H9 (cell line): Measurements from ENCODE around the gene SLC2A8. TPM values are rescaled to one million over a fixed set of nuclear protein-coding genes. Genes with fewer than 3 reads are reported as not detected.

Experiments used
- DNase-seq: peaks from one replicate; pipeline ENCODE4 v3.0.0-alpha.2; 2017
- H2AFZ ChIP-seq: one replicate; pipeline ENCODE4 v1.6.1; 2013; ENCODE audit warnings: mild to moderate bottlenecking, low read length, control low read depth, moderate library complexity
- H2AK5ac ChIP-seq: 2 replicates; pipeline ENCODE4 v1.6.1; 2013; ENCODE audit warnings: low read length, control low read depth, mixed read lengths; ENCODE audit not compliant: insufficient read length
- H2BK120ac ChIP-seq: one replicate; pipeline ENCODE4 v1.6.1; 2013; ENCODE audit warnings: low read depth, mild to moderate bottlenecking, low read length, control low read depth, inconsistent platforms; ENCODE audit not compliant: poor library complexity, severe bottlenecking
- H2BK12ac ChIP-seq: 2 replicates; pipeline ENCODE4 v1.6.1; 2013; ENCODE audit warnings: low read length, control low read depth, mixed read lengths, low read depth; ENCODE audit not compliant: insufficient read length
- H2BK15ac ChIP-seq: 2 replicates; pipeline ENCODE4 v1.6.1; 2013; ENCODE audit warnings: low read depth, low read length, control low read depth
- H2BK20ac ChIP-seq: one replicate; pipeline ENCODE4 v1.6.1; 2013; ENCODE audit warnings: low read depth, mild to moderate bottlenecking, low read length, control low read depth, inconsistent platforms; ENCODE audit not compliant: poor library complexity, severe bottlenecking
- H2BK5ac ChIP-seq: 2 replicates; pipeline ENCODE4 v1.6.1; 2013; ENCODE audit warnings: low read length, control low read depth, mixed read lengths; ENCODE audit not compliant: insufficient read length
- H3K14ac ChIP-seq: 2 replicates; pipeline ENCODE4 v1.6.1; 2013; ENCODE audit warnings: low read length, control low read depth; ENCODE audit not compliant: insufficient read depth
- H3K18ac ChIP-seq: 2 replicates; pipeline ENCODE4 v1.6.1; 2013; ENCODE audit warnings: low read depth, mild to moderate bottlenecking, mixed read lengths, low read length, control low read depth; ENCODE audit not compliant: insufficient read length
- H3K23ac ChIP-seq: 2 replicates; pipeline ENCODE4 v1.6.1; 2013; ENCODE audit warnings: low read length, control low read depth, mixed read lengths, low read depth; ENCODE audit not compliant: insufficient read length
- H3K23me2 ChIP-seq: 2 replicates; pipeline ENCODE4 v1.6.1; 2013; ENCODE audit warnings: low read depth, mild to moderate bottlenecking, mixed read lengths, low read length, control low read depth; ENCODE audit not compliant: insufficient read length, poor library complexity, severe bottlenecking
- H3K27ac ChIP-seq: 2 replicates; pipeline ENCODE4 v1.5.1; 2013; ENCODE audit warnings: low read length, control low read depth, mixed read lengths, low read depth; ENCODE audit not compliant: insufficient read length
- H3K27me3 ChIP-seq: 2 replicates; pipeline ENCODE4 v1.6.1; 2013; ENCODE audit warnings: low read length, control low read depth, inconsistent platforms; ENCODE audit not compliant: insufficient read depth
- H3K4ac ChIP-seq: 2 replicates; pipeline ENCODE4 v1.6.1; 2013; ENCODE audit warnings: low read depth, mild to moderate bottlenecking, control low read depth, inconsistent platforms, low read length, moderate library complexity
- H3K4me1 ChIP-seq: 2 replicates; pipeline ENCODE4 v1.6.1; 2013; ENCODE audit warnings: low read length, control low read depth, inconsistent platforms; ENCODE audit not compliant: insufficient read depth
- H3K4me2 ChIP-seq: 2 replicates; pipeline ENCODE4 v1.6.1; 2013; ENCODE audit warnings: low read length, control low read depth, mixed read lengths; ENCODE audit not compliant: insufficient read length, insufficient read depth
- H3K56ac ChIP-seq: 2 replicates; pipeline ENCODE4 v1.6.1; 2013; ENCODE audit warnings: low read depth, mild to moderate bottlenecking, mixed read lengths, low read length, control low read depth; ENCODE audit not compliant: insufficient read length
- H3K79me1 ChIP-seq: 2 replicates; pipeline ENCODE4 v1.6.1; 2013; ENCODE audit warnings: low read depth, mild to moderate bottlenecking, moderate library complexity, low read length, control low read depth, inconsistent platforms; ENCODE audit not compliant: insufficient read depth, poor library complexity, severe bottlenecking
- H3K79me2 ChIP-seq: 2 replicates; pipeline ENCODE4 v1.6.1; 2013; ENCODE audit warnings: low read length, control low read depth, inconsistent platforms; ENCODE audit not compliant: insufficient read depth
- H3K9ac ChIP-seq: 2 replicates; pipeline ENCODE4 v1.6.1; 2013; ENCODE audit warnings: low read length, control low read depth, mixed read lengths; ENCODE audit not compliant: insufficient read length; ENCODE audit errors: extremely low read depth
- H3K9me3 ChIP-seq: one replicate; pipeline ENCODE4 v1.6.1; 2013; ENCODE audit warnings: low read depth, low read length, inconsistent platforms; ENCODE audit not compliant: control insufficient read depth
- H3T11ph ChIP-seq: one replicate; pipeline ENCODE4 v1.6.1; 2013; ENCODE audit warnings: mild to moderate bottlenecking, low read length, control low read depth, inconsistent platforms
- H4K20me1 ChIP-seq: one replicate; pipeline ENCODE4 v1.6.1; 2013; ENCODE audit not compliant: control insufficient read depth, insufficient read length, insufficient read depth
- H4K5ac ChIP-seq: 2 replicates; pipeline ENCODE4 v1.6.1; 2013; ENCODE audit warnings: low read depth, mild to moderate bottlenecking, mixed read lengths, low read length, control low read depth; ENCODE audit not compliant: insufficient read length
- H4K8ac ChIP-seq: replicated peaks from 2 replicates; pipeline ENCODE4 v1.6.1; 2013; ENCODE audit warnings: low read length, control low read depth, mixed read lengths, low read depth; ENCODE audit not compliant: insufficient read length
- H4K91ac ChIP-seq: 2 replicates; pipeline ENCODE4 v1.6.1; 2013; ENCODE audit warnings: low read depth, mild to moderate bottlenecking, moderate library complexity, mixed read lengths, low read length, control low read depth; ENCODE audit not compliant: insufficient read length
- H3K27ac Mint-ChIP-seq, 3 experiments: 2 replicates in 2 of 3; 3 replicates in 1 of 3; pipeline ENCODE4 v1.8.0; 2020 to 2021; ENCODE audit warnings: mixed read lengths in 3 of 3, mild to moderate bottlenecking in 1 of 3, moderate library complexity in 1 of 3
- H3K27me3 Mint-ChIP-seq: 2 replicates; pipeline ENCODE4 v1.8.0; 2021; ENCODE audit warnings: low read depth, mild to moderate bottlenecking, moderate library complexity, mixed read lengths
- H3K36me3 Mint-ChIP-seq, 3 experiments: 2 replicates in 2 of 3; 3 replicates in 1 of 3; pipeline ENCODE4 v1.8.0; 2020 to 2021; ENCODE audit warnings: low read depth in 3 of 3, mixed read lengths in 3 of 3; ENCODE audit not compliant: insufficient read depth in 1 of 3
- H3K4me1 Mint-ChIP-seq, 2 experiments: 2 replicates each; pipeline ENCODE4 v1.8.0; 2020; ENCODE audit warnings: mixed read lengths in 2 of 2
- H3K4me3 Mint-ChIP-seq, 2 experiments: 2 replicates in 1 of 2; 3 replicates in 1 of 2; pipeline ENCODE4 v1.8.0; 2020 to 2021; ENCODE audit warnings: mild to moderate bottlenecking in 2 of 2, mixed read lengths in 2 of 2, moderate library complexity in 1 of 2
- H3K9me3 Mint-ChIP-seq, 2 experiments: 2 replicates in 1 of 2; 3 replicates in 1 of 2; pipeline ENCODE4 v1.8.0; 2020; ENCODE audit warnings: mild to moderate bottlenecking in 2 of 2, mixed read lengths in 2 of 2, moderate library complexity in 1 of 2
- WGBS: extraction: QIAGEN DNeasy Blood & Tissue Kit; methylation state at CpG from one replicate; pipeline ENCODE4 v1.1.7; 2013; ENCODE audit warnings: missing lambda C conversion rate, low lambda C conversion rate, mixed read lengths; ENCODE audit not compliant: insufficient read length; ENCODE audit errors: extremely low coverage; 5-methylcytosine and 5-hydroxymethylcytosine counted together
- total RNA-seq: library from RNA; stranded (reverse); gene quantifications from 2 replicates; pipeline ENCODE4 v1.2.1, GENCODE V29; 2021
- TF ChIP-seq, protein P1 (sequence below): fragments of 200-600 bp; sonication (generic); conservative IDR thresholded peaks from 3 replicates; pipeline ENCODE4 v1.8.0; 2021; ENCODE audit warnings: antibody characterized with exemption, mild to moderate bottlenecking

Gene SLC2A8
- total RNA-seq, 1 experiment from 2014 or later = 38.3 TPM

- no peaks in the 10 kb centered on the region; the same call in 1 of the 2 replicates for H3K4me1 ChIP-seq
- no peak overlapping the region for H2AFZ ChIP-seq
- no peaks in the 10 kb centered on the region for H3K27me3 ChIP-seq
- Mint-ChIP-seq H3K27me3 (no peaks in the 10 kb centered on the region), H3K4me1 (peaks cover 19 to 22% of the 10 kb centered on the region in 2 experiments), H3K4me3 (peak overlapping the region; percentile 96 to 97), H3K36me3 (peaks cover 4 to 24% (median 18%) of the 10 kb centered on the region in 3 experiments; a peak in 6 of 7 replicates), H3K9me3 (no peaks in the 10 kb centered on the region), H3K27ac (peak overlapping the region; percentile 91 to 100 (median 100); a peak in 6 of 7 replicates)
- peaks cover 8% of the 10 kb centered on the region; the same call in 1 of the 2 replicates for H3K79me2 ChIP-seq
- H4K20me1 ChIP-seq = no peaks in the 10 kb centered on the region
- no peak overlapping the region for H2BK15ac ChIP-seq
- no peak overlapping the region for H3K27ac ChIP-seq
- no peaks in the 10 kb centered on the region for H3K9me3 ChIP-seq
- H3K14ac ChIP-seq = no peak overlapping the region; the same call in 1 of the 2 replicates
- H2BK20ac ChIP-seq = no peak overlapping the region
- no peak overlapping the region for H3T11ph ChIP-seq
- peaks cover 3% of the 10 kb centered on the region for H3K79me1 ChIP-seq
- H3K4ac ChIP-seq = no peak overlapping the region
- H2BK5ac ChIP-seq = no peak overlapping the region
- TF ChIP-seq, protein P1, sequence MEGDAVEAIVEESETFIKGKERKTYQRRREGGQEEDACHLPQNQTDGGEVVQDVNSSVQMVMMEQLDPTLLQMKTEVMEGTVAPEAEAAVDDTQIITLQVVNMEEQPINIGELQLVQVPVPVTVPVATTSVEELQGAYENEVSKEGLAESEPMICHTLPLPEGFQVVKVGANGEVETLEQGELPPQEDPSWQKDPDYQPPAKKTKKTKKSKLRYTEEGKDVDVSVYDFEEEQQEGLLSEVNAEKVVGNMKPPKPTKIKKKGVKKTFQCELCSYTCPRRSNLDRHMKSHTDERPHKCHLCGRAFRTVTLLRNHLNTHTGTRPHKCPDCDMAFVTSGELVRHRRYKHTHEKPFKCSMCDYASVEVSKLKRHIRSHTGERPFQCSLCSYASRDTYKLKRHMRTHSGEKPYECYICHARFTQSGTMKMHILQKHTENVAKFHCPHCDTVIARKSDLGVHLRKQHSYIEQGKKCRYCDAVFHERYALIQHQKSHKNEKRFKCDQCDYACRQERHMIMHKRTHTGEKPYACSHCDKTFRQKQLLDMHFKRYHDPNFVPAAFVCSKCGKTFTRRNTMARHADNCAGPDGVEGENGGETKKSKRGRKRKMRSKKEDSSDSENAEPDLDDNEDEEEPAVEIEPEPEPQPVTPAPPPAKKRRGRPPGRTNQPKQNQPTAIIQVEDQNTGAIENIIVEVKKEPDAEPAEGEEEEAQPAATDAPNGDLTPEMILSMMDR = no peak
- no peak overlapping the region for H4K8ac ChIP-seq
- H2BK120ac ChIP-seq = no peak overlapping the region
- H4K5ac ChIP-seq = no peak overlapping the region
- no peak for DNase-seq
- H3K23ac ChIP-seq = no peak overlapping the region
- H2AK5ac ChIP-seq = no peak overlapping the region
- H3K18ac ChIP-seq = no peak overlapping the region
- H3K23me2 ChIP-seq = peaks cover 12% of the 10 kb centered on the region
- H2BK12ac ChIP-seq = no peak overlapping the region
- H3K56ac ChIP-seq = no peak overlapping the region
- H3K9ac ChIP-seq = peak overlapping the region; percentile 89
- peak overlapping the region; percentile 97 for H3K4me2 ChIP-seq
- no peak overlapping the region for H4K91ac ChIP-seq
- no CpG with 5 or more reads among the region's 13 CpGs for WGBS
Observed at GRCh38 chr9:127424676-127424999, 27.7 kb downstream of the SLC2A8 start.
